ENCODE results near the gene ASGR1.

DNA sequence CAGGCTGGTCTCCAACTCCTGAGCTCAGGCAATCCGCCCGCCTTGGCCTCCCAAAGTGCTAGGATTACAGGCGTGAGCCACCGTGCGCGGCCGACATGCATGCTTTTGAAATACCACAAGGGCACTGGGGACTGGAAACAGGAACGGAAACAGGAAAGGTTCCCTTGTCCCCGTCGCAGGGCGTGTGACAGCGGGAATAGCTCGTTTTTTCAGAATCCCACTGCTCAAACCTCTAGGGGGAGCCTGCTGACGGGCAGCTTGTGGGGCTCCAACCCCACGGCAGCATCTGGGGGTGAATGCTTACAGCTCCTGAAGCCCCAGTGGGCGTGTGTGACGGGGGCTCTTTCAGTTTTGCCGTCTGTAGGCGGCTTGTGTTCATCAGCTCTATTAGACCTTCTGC lies 45.7 kb downstream of the ASGR1 start:
- TF ChIP-seq, protein P1, sequence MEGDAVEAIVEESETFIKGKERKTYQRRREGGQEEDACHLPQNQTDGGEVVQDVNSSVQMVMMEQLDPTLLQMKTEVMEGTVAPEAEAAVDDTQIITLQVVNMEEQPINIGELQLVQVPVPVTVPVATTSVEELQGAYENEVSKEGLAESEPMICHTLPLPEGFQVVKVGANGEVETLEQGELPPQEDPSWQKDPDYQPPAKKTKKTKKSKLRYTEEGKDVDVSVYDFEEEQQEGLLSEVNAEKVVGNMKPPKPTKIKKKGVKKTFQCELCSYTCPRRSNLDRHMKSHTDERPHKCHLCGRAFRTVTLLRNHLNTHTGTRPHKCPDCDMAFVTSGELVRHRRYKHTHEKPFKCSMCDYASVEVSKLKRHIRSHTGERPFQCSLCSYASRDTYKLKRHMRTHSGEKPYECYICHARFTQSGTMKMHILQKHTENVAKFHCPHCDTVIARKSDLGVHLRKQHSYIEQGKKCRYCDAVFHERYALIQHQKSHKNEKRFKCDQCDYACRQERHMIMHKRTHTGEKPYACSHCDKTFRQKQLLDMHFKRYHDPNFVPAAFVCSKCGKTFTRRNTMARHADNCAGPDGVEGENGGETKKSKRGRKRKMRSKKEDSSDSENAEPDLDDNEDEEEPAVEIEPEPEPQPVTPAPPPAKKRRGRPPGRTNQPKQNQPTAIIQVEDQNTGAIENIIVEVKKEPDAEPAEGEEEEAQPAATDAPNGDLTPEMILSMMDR (IDR thresholded peaks at IDR 0.05), result no peak
- no peak for TF ChIP-seq EP300 (IDR thresholded peaks at IDR 0.05)
